Measurements from ENCODE around the gene PITHD1.

The PITHD1 gene

GRCh38 chr1:23816906-23817305 lies 38.7 kb downstream of the PITHD1 start:
- Histone ChIP-seq H3K27me3 (ENCODE audit: insufficient read depth, low read length, poor library complexity, severe bottlenecking) (no peaks in the 10 kb centered on the region), H3K36me3 (ENCODE audit: insufficient read depth, low read length) (no peaks in the 10 kb centered on the region), H3K4me2 (ENCODE audit: low read depth, low read length, poor library complexity, severe bottlenecking) (peak overlapping the region; percentile 26), H2AFZ (ENCODE audit: low read length) (no peak overlapping the region), H3K4me1 (ENCODE audit: insufficient read depth, low read length, poor library complexity, severe bottlenecking) (peaks cover 13% of the 10 kb centered on the region), H3K9me2 (replicated peaks; ENCODE audit: low read depth, low read length) (no peaks in the 10 kb centered on the region), H3K9ac (ENCODE audit: low read depth, low read length, poor library complexity, severe bottlenecking) (peak overlapping the region; percentile 44), H3F3A (ENCODE audit: low read depth) (no peaks in the 10 kb centered on the region), H3K9me3 (ENCODE audit: insufficient read depth, low read depth, low read length) (no peaks in the 10 kb centered on the region), H3K4me3 (ENCODE audit: low read length, poor library complexity, severe bottlenecking) (no peak overlapping the region), H4K20me1 (ENCODE audit: insufficient read depth, low read length, poor library complexity, severe bottlenecking) (no peaks in the 10 kb centered on the region), H3K79me2 (ENCODE audit: insufficient read depth, low read length) (no peaks in the 10 kb centered on the region)
- TF ChIP-seq EZH2phosphoT487 (IDR thresholded peaks at IDR 0.05; ENCODE audit: borderline replicate concordance) (no peak), CTCF (conservative IDR thresholded peaks at IDR 0.05; ENCODE audit: low read length) (no peak)

GRCh38 chr1:23817633-23818032 lies 39.4 kb downstream of the PITHD1 start:
- Histone ChIP-seq H3F3A (ENCODE audit: low read depth) (no peaks in the 10 kb centered on the region), H3K79me2 (ENCODE audit: insufficient read depth, low read length) (no peaks in the 10 kb centered on the region), H3K36me3 (ENCODE audit: insufficient read depth, low read length) (no peaks in the 10 kb centered on the region), H3K9me2 (replicated peaks; ENCODE audit: low read depth, low read length) (no peaks in the 10 kb centered on the region), H3K27me3 (ENCODE audit: insufficient read depth, low read length, poor library complexity, severe bottlenecking) (no peaks in the 10 kb centered on the region), H3K4me3 (ENCODE audit: low read length, poor library complexity, severe bottlenecking) (no peak overlapping the region), H3K9ac (ENCODE audit: low read depth, low read length, poor library complexity, severe bottlenecking) (peak overlapping the region; percentile 44), H3K4me2 (ENCODE audit: low read depth, low read length, poor library complexity, severe bottlenecking) (no peak overlapping the region), H4K20me1 (ENCODE audit: insufficient read depth, low read length, poor library complexity, severe bottlenecking) (no peaks in the 10 kb centered on the region), H2AFZ (ENCODE audit: low read length) (no peak overlapping the region), H3K9me3 (ENCODE audit: insufficient read depth, low read depth, low read length) (no peaks in the 10 kb centered on the region), H3K4me1 (ENCODE audit: insufficient read depth, low read length, poor library complexity, severe bottlenecking) (peaks cover 16% of the 10 kb centered on the region)
- TF ChIP-seq EZH2phosphoT487 (IDR thresholded peaks at IDR 0.05; ENCODE audit: borderline replicate concordance) (no peak), CTCF (conservative IDR thresholded peaks at IDR 0.05; ENCODE audit: low read length) (no peak)

GRCh38 chr1:23823767-23824166 lies 45.5 kb downstream of the PITHD1 start:
- Histone ChIP-seq H2AFZ (ENCODE audit: low read length) (no peak overlapping the region), H3K9me2 (replicated peaks; ENCODE audit: low read depth, low read length) (no peaks in the 10 kb centered on the region), H3K36me3 (ENCODE audit: insufficient read depth, low read length) (no peaks in the 10 kb centered on the region), H3K9ac (ENCODE audit: low read depth, low read length, poor library complexity, severe bottlenecking) (peak overlapping the region; percentile 94), H3K9me3 (ENCODE audit: insufficient read depth, low read depth, low read length) (no peaks in the 10 kb centered on the region), H3K4me1 (ENCODE audit: insufficient read depth, low read length, poor library complexity, severe bottlenecking) (peaks cover 26% of the 10 kb centered on the region), H3K4me3 (ENCODE audit: low read length, poor library complexity, severe bottlenecking) (peak overlapping the region; percentile 99), H3K27me3 (ENCODE audit: insufficient read depth, low read length, poor library complexity, severe bottlenecking) (no peaks in the 10 kb centered on the region), H4K20me1 (ENCODE audit: insufficient read depth, low read length, poor library complexity, severe bottlenecking) (peaks cover 3% of the 10 kb centered on the region), H3K4me2 (ENCODE audit: low read depth, low read length, poor library complexity, severe bottlenecking) (peak overlapping the region; percentile 95), H3F3A (ENCODE audit: low read depth) (no peaks in the 10 kb centered on the region), H3K79me2 (ENCODE audit: insufficient read depth, low read length) (peaks cover 18% of the 10 kb centered on the region)
- TF ChIP-seq CTCF (conservative IDR thresholded peaks at IDR 0.05; ENCODE audit: low read length) (no peak), EZH2phosphoT487 (IDR thresholded peaks at IDR 0.05; ENCODE audit: borderline replicate concordance) (no peak)
